Body of pancreas (tissue), 4 donors: ENCODE data around the gene SMARCA2.

Experiments used
- POLR2A ChIP-seq, 3 donors: fragments of 450-650 bp; IDR thresholded peaks; one replicate each; pipeline ENCODE4 v1.6.1; 2016; ENCODE audit warnings: antibody characterized with exemption in 3 of 3, mild to moderate bottlenecking in 2 of 3
- TF ChIP-seq, protein P1 (sequence below), 7 experiments: fragments of 450-650 bp in 4 of 7; fragments of 200-600 bp in 3 of 7; sonication (generic) in 3 of 7; IDR thresholded peaks; one replicate each; pipeline ENCODE4 v1.5.1; 2016 to 2019; ENCODE audit warnings: antibody characterized with exemption in 7 of 7

DNA sequence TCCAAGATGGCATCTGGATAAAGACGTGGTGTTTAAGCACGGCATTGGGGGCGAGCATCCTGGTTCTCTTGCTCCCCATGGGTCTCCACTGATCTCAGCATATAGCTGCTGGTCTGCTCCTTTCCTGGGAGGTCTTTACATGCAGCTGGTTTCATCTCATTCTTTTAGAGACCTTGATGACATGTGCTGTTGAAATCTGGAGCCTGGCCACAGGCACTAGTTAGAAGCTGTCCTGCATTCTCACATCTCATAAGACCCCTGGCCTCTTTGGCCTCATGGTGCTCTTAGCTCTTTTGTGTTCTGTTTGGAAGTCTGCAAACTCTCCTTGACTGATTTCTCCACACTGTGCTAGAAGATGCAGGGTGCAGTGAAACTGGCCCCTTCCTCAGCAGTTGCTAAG is 113.0 kb downstream of the SMARCA2 start:
- no peak for TF ChIP-seq POLR2A (IDR thresholded peaks at IDR 0.05)
- TF ChIP-seq, protein P1, sequence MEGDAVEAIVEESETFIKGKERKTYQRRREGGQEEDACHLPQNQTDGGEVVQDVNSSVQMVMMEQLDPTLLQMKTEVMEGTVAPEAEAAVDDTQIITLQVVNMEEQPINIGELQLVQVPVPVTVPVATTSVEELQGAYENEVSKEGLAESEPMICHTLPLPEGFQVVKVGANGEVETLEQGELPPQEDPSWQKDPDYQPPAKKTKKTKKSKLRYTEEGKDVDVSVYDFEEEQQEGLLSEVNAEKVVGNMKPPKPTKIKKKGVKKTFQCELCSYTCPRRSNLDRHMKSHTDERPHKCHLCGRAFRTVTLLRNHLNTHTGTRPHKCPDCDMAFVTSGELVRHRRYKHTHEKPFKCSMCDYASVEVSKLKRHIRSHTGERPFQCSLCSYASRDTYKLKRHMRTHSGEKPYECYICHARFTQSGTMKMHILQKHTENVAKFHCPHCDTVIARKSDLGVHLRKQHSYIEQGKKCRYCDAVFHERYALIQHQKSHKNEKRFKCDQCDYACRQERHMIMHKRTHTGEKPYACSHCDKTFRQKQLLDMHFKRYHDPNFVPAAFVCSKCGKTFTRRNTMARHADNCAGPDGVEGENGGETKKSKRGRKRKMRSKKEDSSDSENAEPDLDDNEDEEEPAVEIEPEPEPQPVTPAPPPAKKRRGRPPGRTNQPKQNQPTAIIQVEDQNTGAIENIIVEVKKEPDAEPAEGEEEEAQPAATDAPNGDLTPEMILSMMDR (IDR thresholded peaks at IDR 0.05): no peak
